Mesothelial cell of epicardium (in vitro differentiated cells): ENCODE data around the gene SORCS1. TPM values are rescaled to one million over a fixed set of nuclear protein-coding genes. Genes with fewer than 3 reads are reported as not detected.

Experiments used
- DNase-seq, 2 experiments: peaks; one replicate each; pipeline ENCODE4 v3.0.0; 2021; ENCODE audit warnings: low spot score in 2 of 2; ENCODE audit not compliant: unreplicated experiment in 2 of 2
- H3K27ac Mint-ChIP-seq: 2 replicates; pipeline ENCODE4 v1.8.0; 2021; ENCODE audit warnings: mixed read lengths
- H3K27me3 Mint-ChIP-seq: 2 replicates; pipeline ENCODE4 v1.8.0; 2021; ENCODE audit warnings: low read depth, mixed read lengths
- H3K36me3 Mint-ChIP-seq: 2 replicates; pipeline ENCODE4 v1.8.0; 2021; ENCODE audit warnings: mixed read lengths
- H3K4me1 Mint-ChIP-seq: 2 replicates; pipeline ENCODE4 v1.8.0; 2021; ENCODE audit warnings: mixed read lengths
- H3K4me3 Mint-ChIP-seq: 2 replicates; pipeline ENCODE4 v1.8.0; 2021; ENCODE audit warnings: mild to moderate bottlenecking, moderate library complexity, mixed read lengths
- H3K9me3 Mint-ChIP-seq: 2 replicates; pipeline ENCODE4 v1.8.0; 2021; ENCODE audit warnings: mixed read lengths
- CTCF ChIP-seq: fragments of 200-600 bp; sonication (generic); IDR thresholded peaks from one replicate; pipeline ENCODE4 v1.5.0; 2021; ENCODE audit warnings: antibody characterized with exemption; ENCODE audit not compliant: unreplicated experiment
- total RNA-seq: library from RNA; stranded (reverse); gene quantifications from 3 replicates; pipeline ENCODE4 v1.2.1, GENCODE V29; 2021

The SORCS1 gene
- total RNA-seq, 1 donor from 2014 or later = 0.78 TPM

GRCh38 chr10:106997721-106998120 lies 166.8 kb downstream of the SORCS1 start:
- no peak overlapping the region for H3K27ac Mint-ChIP-seq
- no peak for DNase-seq
- no peaks in the 10 kb centered on the region for H3K9me3 Mint-ChIP-seq
- no peak overlapping the region for H3K4me3 Mint-ChIP-seq
- H3K36me3 Mint-ChIP-seq = no peaks in the 10 kb centered on the region
- peaks cover 24% of the 10 kb centered on the region for H3K4me1 Mint-ChIP-seq
- no peak for TF ChIP-seq CTCF
- no peaks in the 10 kb centered on the region for H3K27me3 Mint-ChIP-seq

- H3K27ac Mint-ChIP-seq = no peak overlapping the region
- H3K27me3 Mint-ChIP-seq = no peaks in the 10 kb centered on the region
- peaks cover 24% of the 10 kb centered on the region for H3K4me1 Mint-ChIP-seq
- DNase-seq = no peak
- no peaks in the 10 kb centered on the region for H3K9me3 Mint-ChIP-seq
- no peaks in the 10 kb centered on the region for H3K36me3 Mint-ChIP-seq
- no peak overlapping the region for H3K4me3 Mint-ChIP-seq
- TF ChIP-seq CTCF = no peak
Observed at GRCh38 chr10:106996510-106996909, 168.0 kb downstream of the SORCS1 start.

GRCh38 chr10:106992055-106992454 lies 172.5 kb downstream of the SORCS1 start:
- DNase-seq = no peak
- Mint-ChIP-seq H3K9me3 (no peaks in the 10 kb centered on the region), H3K27me3 (peaks cover 3% of the 10 kb centered on the region), H3K4me3 (no peak overlapping the region), H3K4me1 (no peaks in the 10 kb centered on the region), H3K36me3 (no peaks in the 10 kb centered on the region), H3K27ac (no peak overlapping the region)
- TF ChIP-seq CTCF = no peak

- no peak for DNase-seq
Observed at GRCh38 chr10:106991091-106991490, 173.4 kb downstream of the SORCS1 start.

GRCh38 chr10:106987362-106987761 lies 177.1 kb downstream of the SORCS1 start:
- H3K4me1 Mint-ChIP-seq = peaks cover 1% of the 10 kb centered on the region

More at GRCh38 chr10:106991091-106991490, 173.4 kb downstream of the SORCS1 start:
- Mint-ChIP-seq H3K36me3 (no peaks in the 10 kb centered on the region), H3K4me3 (no peak overlapping the region), H3K4me1 (no peaks in the 10 kb centered on the region), H3K9me3 (no peaks in the 10 kb centered on the region), H3K27me3 (peaks cover 7% of the 10 kb centered on the region), H3K27ac (no peak overlapping the region)
- TF ChIP-seq CTCF = no peak

More at GRCh38 chr10:106987362-106987761, 177.1 kb downstream of the SORCS1 start:
- Mint-ChIP-seq H3K27ac (no peak overlapping the region), H3K9me3 (no peaks in the 10 kb centered on the region), H3K36me3 (no peaks in the 10 kb centered on the region), H3K27me3 (peaks cover 7% of the 10 kb centered on the region), H3K4me3 (no peak overlapping the region)
- no peak for DNase-seq
- no peak for TF ChIP-seq CTCF
